HepG2 (cell line): ENCODE measurements around the gene TDRD9. TPM values are rescaled to one million over a fixed set of nuclear protein-coding genes. Genes with fewer than 3 reads are reported as not detected.
A peak's percentile ranks its signal among the peaks of the same experiment; 100 is the strongest.

Experiments
- DNMT1 ChIP-seq: sonication (generic); formaldehyde crosslinking; IDR thresholded peaks from 2 replicates; pipeline ENCODE4 v1.5.1; 2020; ENCODE audit warnings: mild to moderate bottlenecking, missing genetic modification reagents
- FOSL1 ChIP-seq: sonication (generic); formaldehyde crosslinking; IDR thresholded peaks from 2 replicates; pipeline ENCODE4 v1.9.0; 2021; ENCODE audit warnings: missing genetic modification reagents, borderline replicate concordance
- GABPB1 ChIP-seq: IDR thresholded peaks from 2 replicates; pipeline ENCODE4 v1.6.1; 2016; ENCODE audit warnings: mild to moderate bottlenecking, missing genetic modification reagents, moderate library complexity, missing compliant biosample characterization
- MXD1 ChIP-seq: sonication (generic); formaldehyde crosslinking; IDR thresholded peaks from 2 replicates; pipeline ENCODE4 v1.4.0; 2020; ENCODE audit warnings: mild to moderate bottlenecking, missing genetic modification reagents
- MXD4 ChIP-seq: IDR thresholded peaks from 2 replicates; pipeline ENCODE4 v1.6.1; 2016; ENCODE audit warnings: mild to moderate bottlenecking, missing biosample characterization, missing genetic modification reagents
- MYNN ChIP-seq: sonication (generic); formaldehyde crosslinking; IDR thresholded peaks from 2 replicates; pipeline ENCODE4 v1.4.0; 2020; ENCODE audit warnings: mild to moderate bottlenecking, low read depth, missing genetic modification reagents
- MYPOP ChIP-seq: sonication (generic); formaldehyde crosslinking; IDR thresholded peaks from 2 replicates; pipeline ENCODE4 v1.8.1; 2023; ENCODE audit warnings: mild to moderate bottlenecking, moderate library complexity, missing genetic modification reagents
- NCOR1 ChIP-seq: fragments of 200-600 bp; sonication (generic); IDR thresholded peaks from 2 replicates; pipeline ENCODE4 v1.7.0; 2017; ENCODE audit warnings: antibody characterized with exemption, low read length, borderline replicate concordance
- NFE2L2 ChIP-seq: fragments of 150-350 bp; IDR thresholded peaks from 2 replicates; pipeline ENCODE4 v1.6.1; 2014; ENCODE audit warnings: low read length
- NR2F1 ChIP-seq, 2 experiments: fragments of 450-650 bp in 1 of 2; formaldehyde crosslinking in 1 of 2; IDR thresholded peaks; 2 replicates each; pipeline versions ENCODE4 v1.5.0 to v1.6.1; 2016 to 2020; ENCODE audit warnings: mild to moderate bottlenecking in 1 of 2, missing compliant biosample characterization in 1 of 2, missing genetic modification reagents in 1 of 2, moderate library complexity in 1 of 2
- ONECUT2 ChIP-seq: sonication (generic); formaldehyde crosslinking; IDR thresholded peaks from 2 replicates; pipeline ENCODE4 v1.4.0; 2020; ENCODE audit warnings: missing genetic modification reagents
- SIN3A ChIP-seq: IDR thresholded peaks from 2 replicates; pipeline ENCODE4 v1.6.1; 2011; ENCODE audit warnings: low read depth, mild to moderate bottlenecking, control low read depth, low read length, borderline replicate concordance
- SP4 ChIP-seq: sonication (generic); formaldehyde crosslinking; IDR thresholded peaks from 2 replicates; pipeline ENCODE4 v1.8.1; 2023; ENCODE audit warnings: mild to moderate bottlenecking, missing genetic modification reagents
- TEF ChIP-seq: sonication (generic); formaldehyde crosslinking; IDR thresholded peaks from 2 replicates; pipeline ENCODE4 v1.5.0; 2020; ENCODE audit warnings: missing genetic modification reagents
- ZFP41 ChIP-seq: sonication (generic); formaldehyde crosslinking; IDR thresholded peaks from 2 replicates; pipeline ENCODE4 v1.4.0; 2020; ENCODE audit warnings: mild to moderate bottlenecking, missing genetic modification reagents, borderline replicate concordance
- ZNF251 ChIP-seq: sonication (generic); formaldehyde crosslinking; IDR thresholded peaks from 2 replicates; pipeline ENCODE4 v1.9.0; 2021; ENCODE audit warnings: mild to moderate bottlenecking, missing genetic modification reagents
- ZNF274 ChIP-seq: sonication (generic); formaldehyde crosslinking; IDR thresholded peaks from 2 replicates; pipeline ENCODE4 v1.5.1; 2020; ENCODE audit warnings: mild to moderate bottlenecking, missing genetic modification reagents
- ZNF431 ChIP-seq: sonication (generic); formaldehyde crosslinking; IDR thresholded peaks from 2 replicates; pipeline ENCODE4 v1.9.0; 2022; ENCODE audit warnings: missing genetic modification reagents, low read depth, mild to moderate bottlenecking, borderline replicate concordance
- ZNF558 ChIP-seq: sonication (generic); formaldehyde crosslinking; IDR thresholded peaks from 2 replicates; pipeline ENCODE4 v1.9.0; 2022; ENCODE audit warnings: mild to moderate bottlenecking, missing genetic modification reagents, borderline replicate concordance
- ZNF563 ChIP-seq: sonication (generic); formaldehyde crosslinking; IDR thresholded peaks from 2 replicates; pipeline ENCODE4 v1.8.0; 2022; ENCODE audit warnings: mild to moderate bottlenecking, moderate library complexity, missing genetic modification reagents
- polyA plus RNA-seq, 8 experiments: library from polyadenylated mRNA; depleted of rRNA in 3 of 8; stranded (reverse) in 7 of 8; unstranded in 1 of 8; fragments of >200 nt; fragmentation: Illumina TruSeq in 4 of 8; extraction: Trizol in 4 of 8; gene quantifications; 2 replicates each; pipeline versions ENCODE4 v1.2.1 to v1.2.3, GENCODE V29; 2011 to 2016; ENCODE audit warnings: low read depth in 4 of 8, missing spikeins in 1 of 8, mixed read lengths in 1 of 8; ENCODE audit not compliant: insufficient read depth in 1 of 8
- total RNA-seq, 5 experiments: library from RNA; depleted of rRNA; stranded (reverse); fragments of >200 nt; fragmentation: Illumina TruSeq; extraction: Trizol; gene quantifications; 2 replicates each; pipeline ENCODE4 v1.2.3, GENCODE V29; 2016; ENCODE audit warnings: low read depth in 1 of 5
- TF ChIP-seq, protein P1 (sequence below): IDR thresholded peaks from 2 replicates; pipeline ENCODE4 v1.6.1; 2012; ENCODE audit warnings: low read length, improper control_type of control experiment
- TF ChIP-seq, protein P2 (sequence below): sonication (generic); formaldehyde crosslinking; IDR thresholded peaks from 2 replicates; pipeline ENCODE4 v1.4.0; 2020; ENCODE audit warnings: missing genetic modification reagents

The TDRD9 gene
- total and polyA plus RNA-seq, 2 of the 13 experiments (the other 11 are each of a cell fraction or from before 2014, with no cell fraction given), result not detected

GRCh38 chr14:103879570-103880347, 48.5 kb upstream of the TDRD9 start (continued):
- TF ChIP-seq TEF (CRISPR knock-in tag) (no peak; the same call in 1 of the 2 replicates), ZNF431 (CRISPR knock-in tag) (no peak), NR2F1 (CRISPR knock-in tag; IDR thresholded peaks at IDR 0.05) (peak; percentile 54 to 77), DNMT1 (CRISPR knock-in tag) (no peak), ONECUT2 (CRISPR knock-in tag) (no peak), SP4 (CRISPR knock-in tag) (peak; percentile 63; the same call in 1 of the 2 replicates), GABPB1 (CRISPR knock-in tag) (peak; percentile 85), FOSL1 (CRISPR knock-in tag) (no peak), MXD1 (CRISPR knock-in tag) (no peak), SIN3A (peak; percentile 60; the same call in 1 of the 2 replicates), ZNF563 (no peak), NCOR1 (no peak; the same call in 1 of the 2 replicates), NFE2L2 (no peak), MYNN (CRISPR knock-in tag) (no peak), ZFP41 (CRISPR knock-in tag) (no peak), MXD4 (CRISPR knock-in tag) (no peak; the same call in 1 of the 2 replicates), MYPOP (no peak; the same call in none of the 2 replicates), ZNF251 (no peak; the same call in 1 of the 2 replicates), ZNF274 (no peak), ZNF558 (CRISPR knock-in tag) (no peak)
- TF ChIP-seq, protein P1, sequence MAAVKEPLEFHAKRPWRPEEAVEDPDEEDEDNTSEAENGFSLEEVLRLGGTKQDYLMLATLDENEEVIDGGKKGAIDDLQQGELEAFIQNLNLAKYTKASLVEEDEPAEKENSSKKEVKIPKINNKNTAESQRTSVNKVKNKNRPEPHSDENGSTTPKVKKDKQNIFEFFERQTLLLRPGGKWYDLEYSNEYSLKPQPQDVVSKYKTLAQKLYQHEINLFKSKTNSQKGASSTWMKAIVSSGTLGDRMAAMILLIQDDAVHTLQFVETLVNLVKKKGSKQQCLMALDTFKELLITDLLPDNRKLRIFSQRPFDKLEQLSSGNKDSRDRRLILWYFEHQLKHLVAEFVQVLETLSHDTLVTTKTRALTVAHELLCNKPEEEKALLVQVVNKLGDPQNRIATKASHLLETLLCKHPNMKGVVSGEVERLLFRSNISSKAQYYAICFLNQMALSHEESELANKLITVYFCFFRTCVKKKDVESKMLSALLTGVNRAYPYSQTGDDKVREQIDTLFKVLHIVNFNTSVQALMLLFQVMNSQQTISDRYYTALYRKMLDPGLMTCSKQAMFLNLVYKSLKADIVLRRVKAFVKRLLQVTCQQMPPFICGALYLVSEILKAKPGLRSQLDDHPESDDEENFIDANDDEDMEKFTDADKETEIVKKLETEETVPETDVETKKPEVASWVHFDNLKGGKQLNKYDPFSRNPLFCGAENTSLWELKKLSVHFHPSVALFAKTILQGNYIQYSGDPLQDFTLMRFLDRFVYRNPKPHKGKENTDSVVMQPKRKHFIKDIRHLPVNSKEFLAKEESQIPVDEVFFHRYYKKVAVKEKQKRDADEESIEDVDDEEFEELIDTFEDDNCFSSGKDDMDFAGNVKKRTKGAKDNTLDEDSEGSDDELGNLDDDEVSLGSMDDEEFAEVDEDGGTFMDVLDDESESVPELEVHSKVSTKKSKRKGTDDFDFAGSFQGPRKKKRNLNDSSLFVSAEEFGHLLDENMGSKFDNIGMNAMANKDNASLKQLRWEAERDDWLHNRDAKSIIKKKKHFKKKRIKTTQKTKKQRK, result no peak
- TF ChIP-seq, protein P2, sequence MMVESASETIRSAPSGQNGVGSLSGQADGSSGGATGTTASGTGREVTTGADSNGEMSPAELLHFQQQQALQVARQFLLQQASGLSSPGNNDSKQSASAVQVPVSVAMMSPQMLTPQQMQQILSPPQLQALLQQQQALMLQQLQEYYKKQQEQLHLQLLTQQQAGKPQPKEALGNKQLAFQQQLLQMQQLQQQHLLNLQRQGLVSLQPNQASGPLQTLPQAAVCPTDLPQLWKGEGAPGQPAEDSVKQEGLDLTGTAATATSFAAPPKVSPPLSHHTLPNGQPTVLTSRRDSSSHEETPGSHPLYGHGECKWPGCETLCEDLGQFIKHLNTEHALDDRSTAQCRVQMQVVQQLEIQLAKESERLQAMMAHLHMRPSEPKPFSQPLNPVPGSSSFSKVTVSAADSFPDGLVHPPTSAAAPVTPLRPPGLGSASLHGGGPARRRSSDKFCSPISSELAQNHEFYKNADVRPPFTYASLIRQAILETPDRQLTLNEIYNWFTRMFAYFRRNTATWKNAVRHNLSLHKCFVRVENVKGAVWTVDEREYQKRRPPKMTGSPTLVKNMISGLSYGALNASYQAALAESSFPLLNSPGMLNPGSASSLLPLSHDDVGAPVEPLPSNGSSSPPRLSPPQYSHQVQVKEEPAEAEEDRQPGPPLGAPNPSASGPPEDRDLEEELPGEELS, result peak; percentile 87
